A549 (cell line): Measurements from ENCODE around the gene ANKS1B. TPM values are rescaled to one million over a fixed set of nuclear protein-coding genes. Genes with fewer than 3 reads are reported as not detected.

Source experiments
- ATAC-seq, 2 experiments: fragments of 200-7000 bp in 1 of 2; fragments of >200 bp in 1 of 2; cut with Nextera tagmentation in 1 of 2; cut with Tn5 transposase in 1 of 2; 3 replicates each; pipeline versions ENCODE4 v1.8.0 to v1.9.1; 2018 to 2020; ENCODE audit warnings: mild to moderate bottlenecking in 1 of 2, moderate library complexity in 1 of 2
- CTCF ChIA-PET: fragments of 300-600 bp; sonication (Branson Sonifier 250); formaldehyde crosslinking; extraction: SDS; loops from one replicate; lab custom pipeline; 2021; ENCODE audit warnings: antibody characterized with exemption, inconsistent platforms; lab: Yijun Ruan, JAX
- POLR2A ChIA-PET: fragments of 350-600 bp; formaldehyde crosslinking; extraction: SDS; loops from one replicate; lab custom pipeline; 2021; ENCODE audit warnings: antibody characterized with exemption, inconsistent platforms; lab: Yijun Ruan, JAX
- DNase-seq, 2 experiments: peaks; one replicate each; pipeline versions ENCODE4 v3.0.0 to v3.0.0-alpha.2; 2011 to 2016; ENCODE audit warnings: low read depth in 1 of 2, low spot score in 1 of 2
- FAIRE-seq: peaks from 2 replicates; lab custom pipeline; 2011; peaks lifted over from hg19 to GRCh38; lab: Jason Lieb, UNC
- H3K27ac ChIP-seq, 2 experiments: fragments of >200 bp; sonication (Bioruptor Twin); formaldehyde crosslinking; 3 replicates each; pipeline ENCODE4 v1.5.1; 2016 to 2017
- H3K4me1 ChIP-seq: fragments of >200 bp; sonication (Bioruptor Twin); formaldehyde crosslinking; 3 replicates; pipeline ENCODE4 v1.6.1; 2016
- H3K4me2 ChIP-seq: fragments of >200 bp; sonication (Bioruptor Twin); formaldehyde crosslinking; 3 replicates; pipeline ENCODE4 v1.6.1; 2016
- H3K4me3 ChIP-seq: fragments of >200 bp; sonication (Bioruptor Twin); formaldehyde crosslinking; 3 replicates; pipeline ENCODE4 v1.5.1; 2016
- H3K9me3 ChIP-seq: fragments of >200 bp; sonication (Bioruptor Twin); formaldehyde crosslinking; 3 replicates; pipeline ENCODE4 v1.6.1; 2016
- CHD2 ChIP-seq: fragments of 150-350 bp; IDR thresholded peaks from 2 replicates; pipeline ENCODE4 v1.6.1; 2014; ENCODE audit warnings: low read length; ENCODE audit not compliant: partially characterized antibody
- CHD4 ChIP-seq: fragments of 200-600 bp; sonication (generic); IDR thresholded peaks from 2 replicates; pipeline ENCODE4 v1.6.1; 2016; ENCODE audit warnings: antibody characterized with exemption, mild to moderate bottlenecking, borderline replicate concordance
- EHF ChIP-seq: fragments of 250-450 bp; sonication (Bioruptor Pico); IDR thresholded peaks from 2 replicates; pipeline ENCODE4 v1.5.0; 2020; ENCODE audit warnings: mild to moderate bottlenecking
- EHMT2 ChIP-seq: fragments of 200-600 bp; sonication (generic); IDR thresholded peaks from 2 replicates; pipeline ENCODE4 v1.6.1; 2016; ENCODE audit warnings: antibody characterized with exemption, low read depth, mild to moderate bottlenecking, moderate library complexity
- EP300 ChIP-seq, 2 experiments: fragments of >200 bp; sonication (Bioruptor Twin); formaldehyde crosslinking; IDR thresholded peaks; 2 replicates in 1 of 2; 3 replicates in 1 of 2; pipeline ENCODE4 v1.6.1; 2016 to 2017
- FOXS1 ChIP-seq: fragments of 250-450 bp; sonication (Bioruptor Pico); IDR thresholded peaks from 2 replicates; pipeline ENCODE4 v1.5.0; 2020; ENCODE audit warnings: mild to moderate bottlenecking, moderate library complexity
- GATA3 ChIP-seq: IDR thresholded peaks from 2 replicates; pipeline ENCODE4 v1.6.1; 2012; ENCODE audit warnings: borderline replicate concordance
- HDAC2 ChIP-seq: fragments of 200-600 bp; sonication (generic); IDR thresholded peaks from 2 replicates; pipeline ENCODE4 v1.6.1; 2016
- JUNB ChIP-seq: fragments of >200 bp; sonication (Bioruptor Twin); formaldehyde crosslinking; IDR thresholded peaks from 2 replicates; pipeline ENCODE4 v1.6.1; 2016
- KDM1A ChIP-seq: fragments of 200-600 bp; sonication (generic); IDR thresholded peaks from 2 replicates; pipeline ENCODE4 v1.6.1; 2016; ENCODE audit warnings: low read depth, mild to moderate bottlenecking
- MYC ChIP-seq: IDR thresholded peaks from 2 replicates; pipeline ENCODE4 v1.6.1; 2012; ENCODE audit warnings: mild to moderate bottlenecking, inconsistent platforms, low read length, improper control_type of control experiment, borderline replicate concordance
- NFE2L2 ChIP-seq: fragments of 150-350 bp; conservative IDR thresholded peaks from 2 replicates; pipeline ENCODE4 v1.6.1; 2014; ENCODE audit warnings: low read length
- PHF8 ChIP-seq: fragments of 200-600 bp; sonication (generic); IDR thresholded peaks from 2 replicates; pipeline ENCODE4 v1.6.1; 2016; ENCODE audit warnings: low read depth, mild to moderate bottlenecking, antibody characterized with exemption, moderate library complexity, borderline replicate concordance
- POLR2A ChIP-seq: IDR thresholded peaks from 2 replicates; pipeline ENCODE4 v1.6.1; 2012; ENCODE audit warnings: mild to moderate bottlenecking, low read length
- POLR2AphosphoS2 ChIP-seq: conservative IDR thresholded peaks from 2 replicates; pipeline ENCODE4 v1.6.1; 2012; ENCODE audit warnings: low read length, improper control_type of control experiment, inconsistent platforms
- RCOR1 ChIP-seq: fragments of 150-350 bp; IDR thresholded peaks from 2 replicates; pipeline ENCODE4 v1.6.1; 2014; ENCODE audit warnings: antibody characterized with exemption, low read length, low read depth
- RFX5 ChIP-seq: fragments of 450-650 bp; IDR thresholded peaks from 2 replicates; pipeline ENCODE4 v1.7.1; 2014; ENCODE audit warnings: antibody characterized with exemption, mild to moderate bottlenecking, moderate library complexity
- SMC3 ChIP-seq: fragments of >200 bp; sonication (Bioruptor Twin); formaldehyde crosslinking; IDR thresholded peaks from 3 replicates; pipeline ENCODE4 v1.6.1; 2018; ENCODE audit warnings: inconsistent platforms
- TP53 ChIP-seq: fragments of 250-450 bp; sonication (Bioruptor Pico); IDR thresholded peaks from 2 replicates; pipeline ENCODE4 v1.5.0; 2021; ENCODE audit warnings: mild to moderate bottlenecking, moderate library complexity
- ZC3H11A ChIP-seq: fragments of 450-650 bp; IDR thresholded peaks from 2 replicates; pipeline ENCODE4 v1.6.1; 2014; ENCODE audit warnings: antibody characterized with exemption, mild to moderate bottlenecking
- WGBS: methylation state at CpG from one replicate; pipeline ENCODE4 v1.1.6; 2017; ENCODE audit errors: missing lambda C conversion rate; 5-methylcytosine and 5-hydroxymethylcytosine counted together
- polyA plus RNA-seq, 4 experiments: library from polyadenylated mRNA; depleted of rRNA in 3 of 4; stranded (reverse); fragments of >200 nt; fragmentation: RNase III in 1 of 4; extraction: RNeasy Plus Mini Kit Qiagen cat#74134 plus additional on column Dnase treatment in 1 of 4; gene quantifications; 2 replicates in 3 of 4; 3 replicates in 1 of 4; pipeline ENCODE4 v1.2.3, GENCODE V29; 2011 to 2017
- TF ChIP-seq, protein P1 (sequence below): IDR thresholded peaks from 2 replicates; pipeline ENCODE4 v1.6.1; 2012
- TF ChIP-seq, protein P2 (sequence below): fragments of 200-600 bp; sonication (generic); IDR thresholded peaks from 2 replicates; pipeline ENCODE4 v1.6.1; 2016; ENCODE audit warnings: antibody characterized with exemption, mild to moderate bottlenecking, moderate library complexity
- TF ChIP-seq, protein P3 (sequence below): fragments of 250-450 bp; sonication (Bioruptor Pico); IDR thresholded peaks from 2 replicates; pipeline ENCODE4 v1.5.0; 2021; ENCODE audit warnings: mild to moderate bottlenecking, moderate library complexity, borderline replicate concordance

The ANKS1B gene
- polyA plus RNA-seq, 2 of the 4 experiments (the other 2 are of a cell fraction), result 1.5 to 2.2 TPM

DNA sequence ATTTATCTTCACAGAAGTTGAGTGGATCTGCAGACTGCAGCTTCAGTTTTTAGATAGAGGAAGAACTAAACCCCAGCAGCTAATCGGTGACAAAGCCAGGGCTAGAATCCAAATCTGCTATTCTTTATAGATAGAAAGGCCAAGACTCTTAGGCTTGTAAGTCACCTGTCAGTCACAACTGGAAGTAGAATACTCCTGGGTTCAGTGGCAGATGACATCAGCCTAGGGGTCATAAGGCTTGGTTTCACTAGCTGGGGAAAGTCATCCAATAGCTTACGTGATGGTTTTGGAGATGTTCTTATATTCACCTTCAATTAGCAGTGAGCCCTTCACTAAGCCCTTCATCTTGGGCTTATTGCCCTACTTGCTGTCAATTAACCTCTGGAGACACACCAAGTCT lies 1246.2 kb downstream of the ANKS1B start:
- H3K9me3 ChIP-seq, result no peaks in the 10 kb centered on the region
- ChIA-PET CTCF (interaction anchor here (0.7 to 1.6 kb wide), 4 partner anchors 10 to 260 kb away, joined by 3 to 7 read pairs (median 4); no protein-coding TSS in a partner anchor), POLR2A (no interaction called here)
- no peak overlapping the region for H3K27ac ChIP-seq
- H3K4me3 ChIP-seq, result no peak overlapping the region
- peaks cover 12% of the 10 kb centered on the region; the same call in 2 of the 3 replicates for H3K4me1 ChIP-seq
- FAIRE-seq (no peak), DNase-seq (no peak), ATAC-seq (no peak)
- TF ChIP-seq NFE2L2 (no peak), RFX5 (no peak), HDAC2 (no peak), EP300 (IDR thresholded peaks at IDR 0.05) (no peak), TP53 (CRISPR knock-in tag) (no peak), SMC3 (no peak), GATA3 (no peak), JUNB (no peak), POLR2A (no peak), MYC (no peak), PHF8 (no peak), POLR2AphosphoS2 (no peak), EHF (CRISPR knock-in tag) (no peak), FOXS1 (CRISPR knock-in tag) (no peak), EHMT2 (no peak)
- TF ChIP-seq, protein P1, sequence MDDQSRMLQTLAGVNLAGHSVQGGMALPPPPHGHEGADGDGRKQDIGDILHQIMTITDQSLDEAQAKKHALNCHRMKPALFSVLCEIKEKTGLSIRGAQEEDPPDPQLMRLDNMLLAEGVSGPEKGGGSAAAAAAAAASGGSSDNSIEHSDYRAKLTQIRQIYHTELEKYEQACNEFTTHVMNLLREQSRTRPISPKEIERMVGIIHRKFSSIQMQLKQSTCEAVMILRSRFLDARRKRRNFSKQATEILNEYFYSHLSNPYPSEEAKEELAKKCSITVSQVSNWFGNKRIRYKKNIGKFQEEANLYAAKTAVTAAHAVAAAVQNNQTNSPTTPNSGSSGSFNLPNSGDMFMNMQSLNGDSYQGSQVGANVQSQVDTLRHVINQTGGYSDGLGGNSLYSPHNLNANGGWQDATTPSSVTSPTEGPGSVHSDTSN, result no peak
- TF ChIP-seq, protein P2, sequence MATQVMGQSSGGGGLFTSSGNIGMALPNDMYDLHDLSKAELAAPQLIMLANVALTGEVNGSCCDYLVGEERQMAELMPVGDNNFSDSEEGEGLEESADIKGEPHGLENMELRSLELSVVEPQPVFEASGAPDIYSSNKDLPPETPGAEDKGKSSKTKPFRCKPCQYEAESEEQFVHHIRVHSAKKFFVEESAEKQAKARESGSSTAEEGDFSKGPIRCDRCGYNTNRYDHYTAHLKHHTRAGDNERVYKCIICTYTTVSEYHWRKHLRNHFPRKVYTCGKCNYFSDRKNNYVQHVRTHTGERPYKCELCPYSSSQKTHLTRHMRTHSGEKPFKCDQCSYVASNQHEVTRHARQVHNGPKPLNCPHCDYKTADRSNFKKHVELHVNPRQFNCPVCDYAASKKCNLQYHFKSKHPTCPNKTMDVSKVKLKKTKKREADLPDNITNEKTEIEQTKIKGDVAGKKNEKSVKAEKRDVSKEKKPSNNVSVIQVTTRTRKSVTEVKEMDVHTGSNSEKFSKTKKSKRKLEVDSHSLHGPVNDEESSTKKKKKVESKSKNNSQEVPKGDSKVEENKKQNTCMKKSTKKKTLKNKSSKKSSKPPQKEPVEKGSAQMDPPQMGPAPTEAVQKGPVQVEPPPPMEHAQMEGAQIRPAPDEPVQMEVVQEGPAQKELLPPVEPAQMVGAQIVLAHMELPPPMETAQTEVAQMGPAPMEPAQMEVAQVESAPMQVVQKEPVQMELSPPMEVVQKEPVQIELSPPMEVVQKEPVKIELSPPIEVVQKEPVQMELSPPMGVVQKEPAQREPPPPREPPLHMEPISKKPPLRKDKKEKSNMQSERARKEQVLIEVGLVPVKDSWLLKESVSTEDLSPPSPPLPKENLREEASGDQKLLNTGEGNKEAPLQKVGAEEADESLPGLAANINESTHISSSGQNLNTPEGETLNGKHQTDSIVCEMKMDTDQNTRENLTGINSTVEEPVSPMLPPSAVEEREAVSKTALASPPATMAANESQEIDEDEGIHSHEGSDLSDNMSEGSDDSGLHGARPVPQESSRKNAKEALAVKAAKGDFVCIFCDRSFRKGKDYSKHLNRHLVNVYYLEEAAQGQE, result no peak
- TF ChIP-seq, protein P3, sequence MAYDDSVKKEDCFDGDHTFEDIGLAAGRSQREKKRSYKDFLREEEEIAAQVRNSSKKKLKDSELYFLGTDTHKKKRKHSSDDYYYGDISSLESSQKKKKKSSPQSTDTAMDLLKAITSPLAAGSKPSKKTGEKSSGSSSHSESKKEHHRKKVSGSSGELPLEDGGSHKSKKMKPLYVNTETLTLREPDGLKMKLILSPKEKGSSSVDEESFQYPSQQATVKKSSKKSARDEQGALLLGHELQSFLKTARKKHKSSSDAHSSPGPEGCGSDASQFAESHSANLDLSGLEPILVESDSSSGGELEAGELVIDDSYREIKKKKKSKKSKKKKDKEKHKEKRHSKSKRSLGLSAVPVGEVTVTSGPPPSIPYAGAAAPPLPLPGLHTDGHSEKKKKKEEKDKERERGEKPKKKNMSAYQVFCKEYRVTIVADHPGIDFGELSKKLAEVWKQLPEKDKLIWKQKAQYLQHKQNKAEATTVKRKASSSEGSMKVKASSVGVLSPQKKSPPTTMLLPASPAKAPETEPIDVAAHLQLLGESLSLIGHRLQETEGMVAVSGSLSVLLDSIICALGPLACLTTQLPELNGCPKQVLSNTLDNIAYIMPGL (CRISPR knock-in tag), result no peak
- WGBS, result 95% methylated on average over 2 of the region's 2 CpGs
- H3K4me2 ChIP-seq, result no peak overlapping the region

DNA sequence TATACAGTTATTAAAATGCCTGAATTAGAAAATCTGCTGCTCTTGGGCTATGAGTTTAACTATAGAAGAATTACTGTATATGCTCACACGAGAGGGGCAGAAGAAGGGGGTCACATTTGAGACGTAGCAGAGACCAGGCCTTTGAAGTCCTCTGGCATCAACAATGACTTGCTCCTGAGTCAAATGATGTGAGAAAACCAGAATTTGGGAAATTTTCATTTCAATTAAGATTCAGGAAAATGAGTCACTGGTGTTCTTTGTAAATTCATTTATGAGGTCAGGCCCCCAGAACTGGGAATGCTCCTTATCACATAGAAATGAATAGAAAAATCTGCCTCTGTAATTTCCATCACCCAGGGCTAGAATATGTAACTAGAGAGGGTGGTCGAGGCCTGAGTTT lies 1246.7 kb downstream of the ANKS1B start:
- Histone ChIP-seq H3K27ac (no peak overlapping the region), H3K4me2 (no peak overlapping the region), H3K9me3 (no peaks in the 10 kb centered on the region), H3K4me1 (peaks cover 12% of the 10 kb centered on the region; the same call in 2 of the 3 replicates), H3K4me3 (no peak overlapping the region)
- DNase-seq, result no peak
- ChIA-PET POLR2A (no interaction called here), CTCF (interaction anchor here (1.3 kb wide), 1 partner anchor 261 kb away, joined by 4 read pairs; no protein-coding TSS in a partner anchor)
- no peak for FAIRE-seq
- no peak for ATAC-seq
- no peak for TF ChIP-seq ZC3H11A
- TF ChIP-seq CHD2, result no peak
- TF ChIP-seq RCOR1, result no peak
- TF ChIP-seq JUNB, result no peak
- no peak for TF ChIP-seq FOXS1 (CRISPR knock-in tag)
- TF ChIP-seq CHD4, result no peak
- TF ChIP-seq KDM1A, result no peak
- TF ChIP-seq, protein P1, result no peak
- no peak for TF ChIP-seq EP300 (IDR thresholded peaks at IDR 0.05)
- no peak for TF ChIP-seq SMC3
- TF ChIP-seq, protein P2, result no peak
- WGBS, result 75% methylated on average over 3 of the region's 3 CpGs
